HepG2 (cell line): ENCODE results near the gene DNAJA3. TPM values are rescaled to one million over a fixed set of nuclear protein-coding genes. Genes with fewer than 3 reads are reported as not detected.
A peak's percentile ranks its signal among the peaks of the same experiment; 100 is the strongest.

Experiments used
- CCAR2 ChIP-seq: fragments of 200-400 bp; formaldehyde crosslinking; optimal IDR thresholded peaks from 2 replicates; pipeline ENCODE3; 2018; ENCODE audit warnings: low read depth, mild to moderate bottlenecking, low read length, moderate library complexity
- CREBL2 ChIP-seq: sonication (generic); formaldehyde crosslinking; IDR thresholded peaks from 2 replicates; pipeline ENCODE4 v1.8.1; 2023; ENCODE audit warnings: missing genetic modification reagents, mild to moderate bottlenecking, borderline replicate concordance
- EEA1 ChIP-seq: sonication (generic); formaldehyde crosslinking; IDR thresholded peaks from 2 replicates; pipeline ENCODE4 v1.5.1; 2020; ENCODE audit warnings: mild to moderate bottlenecking, missing genetic modification reagents, borderline replicate concordance
- FOXA1 ChIP-seq, 2 experiments: fragments of 450-650 bp in 1 of 2; sonication (generic) in 1 of 2; formaldehyde crosslinking in 1 of 2; IDR thresholded peaks; 2 replicates each; pipeline versions ENCODE4 v1.4.0 to v1.6.1; 2016 to 2020; ENCODE audit warnings: missing genetic modification reagents in 1 of 2
- GMEB2 ChIP-seq: IDR thresholded peaks from 2 replicates; pipeline ENCODE4 v1.6.1; 2016; ENCODE audit warnings: missing biosample characterization, missing genetic modification reagents, low read depth
- GTF2F1 ChIP-seq: fragments of 150-350 bp; IDR thresholded peaks from 2 replicates; pipeline ENCODE4 v1.6.1; 2014; ENCODE audit warnings: low read length
- GZF1 ChIP-seq: sonication (generic); formaldehyde crosslinking; IDR thresholded peaks from 2 replicates; pipeline ENCODE4 v1.5.1; 2020; ENCODE audit warnings: mild to moderate bottlenecking, missing genetic modification reagents
- ISX ChIP-seq: sonication (generic); formaldehyde crosslinking; conservative IDR thresholded peaks from 2 replicates; pipeline ENCODE4 v1.5.0; 2020; ENCODE audit warnings: missing genetic modification reagents
- NFKB2 ChIP-seq: sonication (generic); formaldehyde crosslinking; IDR thresholded peaks from 2 replicates; pipeline ENCODE4 v1.4.0; 2020; ENCODE audit warnings: missing genetic modification reagents, borderline replicate concordance
- SSRP1 ChIP-seq: IDR thresholded peaks from 2 replicates; pipeline ENCODE4 v1.6.1; 2016; ENCODE audit warnings: control low read depth
- STAG1 ChIP-seq: sonication (generic); formaldehyde crosslinking; IDR thresholded peaks from 2 replicates; pipeline ENCODE4 v1.4.0; 2020; ENCODE audit warnings: missing genetic modification reagents
- SYNCRIP ChIP-seq: fragments of 200-400 bp; formaldehyde crosslinking; IDR thresholded peaks from 2 replicates; pipeline ENCODE4 v1.6.1; 2018; ENCODE audit warnings: mild to moderate bottlenecking, low read depth, low read length; ENCODE audit not compliant: insufficient read depth
- THAP11 ChIP-seq: IDR thresholded peaks from 2 replicates; pipeline ENCODE4 v1.6.1; 2016; ENCODE audit warnings: missing biosample characterization, missing genetic modification reagents
- ZNF230 ChIP-seq: sonication (generic); formaldehyde crosslinking; IDR thresholded peaks from 2 replicates; pipeline ENCODE4 v1.4.0; 2020; ENCODE audit warnings: mild to moderate bottlenecking, missing genetic modification reagents
- ZNF331 ChIP-seq: sonication (generic); formaldehyde crosslinking; IDR thresholded peaks from 2 replicates; pipeline ENCODE4 v1.4.0; 2020; ENCODE audit warnings: missing genetic modification reagents
- ZNF543 ChIP-seq: sonication (generic); formaldehyde crosslinking; IDR thresholded peaks from 2 replicates; pipeline ENCODE4 v1.4.0; 2020; ENCODE audit warnings: mild to moderate bottlenecking, missing genetic modification reagents
- ZNF660 ChIP-seq: sonication (generic); formaldehyde crosslinking; IDR thresholded peaks from 2 replicates; pipeline ENCODE4 v1.5.1; 2020; ENCODE audit warnings: mild to moderate bottlenecking, low read depth, missing genetic modification reagents, borderline replicate concordance
- ZNF879 ChIP-seq: sonication (generic); formaldehyde crosslinking; IDR thresholded peaks from 2 replicates; pipeline ENCODE4 v1.8.1; 2023; ENCODE audit warnings: missing genetic modification reagents
- polyA plus RNA-seq, 8 experiments: library from polyadenylated mRNA; depleted of rRNA in 3 of 8; stranded (reverse) in 7 of 8; unstranded in 1 of 8; fragments of >200 nt; fragmentation: Illumina TruSeq in 4 of 8; extraction: Trizol in 4 of 8; gene quantifications; 2 replicates each; pipeline versions ENCODE4 v1.2.1 to v1.2.3, GENCODE V29; 2011 to 2016; ENCODE audit warnings: low read depth in 4 of 8, missing spikeins in 1 of 8, mixed read lengths in 1 of 8; ENCODE audit not compliant: insufficient read depth in 1 of 8
- total RNA-seq, 5 experiments: library from RNA; depleted of rRNA; stranded (reverse); fragments of >200 nt; fragmentation: Illumina TruSeq; extraction: Trizol; gene quantifications; 2 replicates each; pipeline ENCODE4 v1.2.3, GENCODE V29; 2016; ENCODE audit warnings: low read depth in 1 of 5
- TF ChIP-seq, protein P1 (sequence below): sonication (generic); formaldehyde crosslinking; IDR thresholded peaks from 2 replicates; pipeline ENCODE4 v1.4.0; 2020; ENCODE audit warnings: missing genetic modification reagents, borderline replicate concordance
- TF ChIP-seq, protein P2 (sequence below): sonication (generic); formaldehyde crosslinking; IDR thresholded peaks from 2 replicates; pipeline ENCODE4 v1.5.0; 2020; ENCODE audit warnings: mild to moderate bottlenecking, low read depth, missing genetic modification reagents, borderline replicate concordance
- TF ChIP-seq, protein P3 (sequence below): sonication (generic); formaldehyde crosslinking; conservative IDR thresholded peaks from 2 replicates; pipeline ENCODE4 v1.4.0; 2020; ENCODE audit warnings: missing genetic modification reagents

DNAJA3 gene
- total and polyA plus RNA-seq, 2 of the 13 experiments (the other 11 are each of a cell fraction or from before 2014, with no cell fraction given), result 77.0 to 83.3 TPM

DNA sequence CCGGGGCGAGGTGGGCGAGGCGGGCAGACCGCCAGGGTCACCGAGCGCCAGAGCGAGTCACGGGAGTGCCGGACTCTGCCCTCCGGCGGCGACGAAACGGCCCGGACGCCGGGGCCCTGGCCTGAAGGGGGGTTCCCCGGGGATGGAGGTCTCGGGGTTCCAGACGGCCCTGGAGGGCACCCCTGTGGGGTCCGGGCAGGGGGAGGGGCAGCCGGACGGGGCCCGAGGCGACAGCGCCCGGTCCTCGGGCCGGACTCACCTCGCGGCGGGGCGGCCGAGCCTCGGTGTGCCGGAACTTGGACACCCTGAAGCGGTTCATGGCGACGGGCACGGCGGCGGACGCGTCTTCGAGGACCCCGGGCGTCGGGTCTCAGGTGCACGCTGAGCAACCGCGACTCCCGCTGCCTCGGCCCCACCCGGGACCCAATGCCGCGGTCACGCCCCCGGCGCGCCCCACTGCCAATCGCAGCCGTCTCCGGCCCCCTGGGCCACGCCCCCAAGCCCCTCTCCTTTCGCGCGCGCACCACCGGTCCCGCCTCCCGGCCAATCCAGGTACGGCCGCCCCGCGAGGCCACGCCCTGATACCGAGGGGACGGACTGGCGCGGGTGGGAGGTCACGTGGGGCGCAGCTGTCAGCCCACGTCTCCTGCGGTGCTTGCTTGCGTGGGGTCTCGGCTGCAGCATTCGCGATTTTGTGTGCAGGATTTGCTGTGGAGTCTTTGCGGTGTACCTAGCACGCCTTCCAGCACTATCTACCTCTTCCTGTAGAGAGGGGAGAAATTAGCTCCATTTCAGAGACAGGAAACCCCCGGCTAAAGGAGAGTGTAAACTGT lies 9.3 kb upstream of the DNAJA3 start, which contains the start of gene CORO7 (continued):
- TF ChIP-seq, protein P1, sequence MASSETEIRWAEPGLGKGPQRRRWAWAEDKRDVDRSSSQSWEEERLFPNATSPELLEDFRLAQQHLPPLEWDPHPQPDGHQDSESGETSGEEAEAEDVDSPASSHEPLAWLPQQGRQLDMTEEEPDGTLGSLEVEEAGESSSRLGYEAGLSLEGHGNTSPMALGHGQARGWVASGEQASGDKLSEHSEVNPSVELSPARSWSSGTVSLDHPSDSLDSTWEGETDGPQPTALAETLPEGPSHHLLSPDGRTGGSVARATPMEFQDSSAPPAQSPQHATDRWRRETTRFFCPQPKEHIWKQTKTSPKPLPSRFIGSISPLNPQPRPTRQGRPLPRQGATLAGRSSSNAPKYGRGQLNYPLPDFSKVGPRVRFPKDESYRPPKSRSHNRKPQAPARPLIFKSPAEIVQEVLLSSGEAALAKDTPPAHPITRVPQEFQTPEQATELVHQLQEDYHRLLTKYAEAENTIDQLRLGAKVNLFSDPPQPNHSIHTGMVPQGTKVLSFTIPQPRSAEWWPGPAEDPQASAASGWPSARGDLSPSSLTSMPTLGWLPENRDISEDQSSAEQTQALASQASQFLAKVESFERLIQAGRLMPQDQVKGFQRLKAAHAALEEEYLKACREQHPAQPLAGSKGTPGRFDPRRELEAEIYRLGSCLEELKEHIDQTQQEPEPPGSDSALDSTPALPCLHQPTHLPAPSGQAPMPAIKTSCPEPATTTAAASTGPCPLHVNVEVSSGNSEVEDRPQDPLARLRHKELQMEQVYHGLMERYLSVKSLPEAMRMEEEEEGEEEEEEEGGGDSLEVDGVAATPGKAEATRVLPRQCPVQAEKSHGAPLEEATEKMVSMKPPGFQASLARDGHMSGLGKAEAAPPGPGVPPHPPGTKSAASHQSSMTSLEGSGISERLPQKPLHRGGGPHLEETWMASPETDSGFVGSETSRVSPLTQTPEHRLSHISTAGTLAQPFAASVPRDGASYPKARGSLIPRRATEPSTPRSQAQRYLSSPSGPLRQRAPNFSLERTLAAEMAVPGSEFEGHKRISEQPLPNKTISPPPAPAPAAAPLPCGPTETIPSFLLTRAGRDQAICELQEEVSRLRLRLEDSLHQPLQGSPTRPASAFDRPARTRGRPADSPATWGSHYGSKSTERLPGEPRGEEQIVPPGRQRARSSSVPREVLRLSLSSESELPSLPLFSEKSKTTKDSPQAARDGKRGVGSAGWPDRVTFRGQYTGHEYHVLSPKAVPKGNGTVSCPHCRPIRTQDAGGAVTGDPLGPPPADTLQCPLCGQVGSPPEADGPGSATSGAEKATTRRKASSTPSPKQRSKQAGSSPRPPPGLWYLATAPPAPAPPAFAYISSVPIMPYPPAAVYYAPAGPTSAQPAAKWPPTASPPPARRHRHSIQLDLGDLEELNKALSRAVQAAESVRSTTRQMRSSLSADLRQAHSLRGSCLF (CRISPR knock-in tag), result no peak
- TF ChIP-seq THAP11 (CRISPR knock-in tag) (no peak; the same call in 1 of the 2 replicates), ZNF331 (0 out of 2 replicates have a peak, but pooled peaks have one; percentile 12), GZF1 (no peak), GTF2F1 (no peak), STAG1 (CRISPR knock-in tag) (no peak), EEA1 (CRISPR knock-in tag) (no peak), NFKB2 (CRISPR knock-in tag) (peak; percentile 36; the same call in 1 of the 2 replicates), ZNF660 (CRISPR knock-in tag) (no peak), ISX (no peak), CREBL2 (CRISPR knock-in tag) (no peak), SSRP1 (CRISPR knock-in tag) (no peak), FOXA1 (IDR thresholded peaks at IDR 0.05) (no peak), FOXA1 (CRISPR knock-in tag; IDR thresholded peaks at IDR 0.05) (no peak), ZNF543 (CRISPR knock-in tag) (no peak), GMEB2 (CRISPR knock-in tag) (no peak), SYNCRIP (no peak), ZNF879 (CRISPR knock-in tag) (no peak), CCAR2 (no peak), ZNF230 (no peak)
- TF ChIP-seq, protein P2, sequence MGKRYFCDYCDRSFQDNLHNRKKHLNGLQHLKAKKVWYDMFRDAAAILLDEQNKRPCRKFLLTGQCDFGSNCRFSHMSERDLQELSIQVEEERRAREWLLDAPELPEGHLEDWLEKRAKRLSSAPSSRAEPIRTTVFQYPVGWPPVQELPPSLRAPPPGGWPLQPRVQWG (CRISPR knock-in tag), result no peak
- TF ChIP-seq, protein P3, sequence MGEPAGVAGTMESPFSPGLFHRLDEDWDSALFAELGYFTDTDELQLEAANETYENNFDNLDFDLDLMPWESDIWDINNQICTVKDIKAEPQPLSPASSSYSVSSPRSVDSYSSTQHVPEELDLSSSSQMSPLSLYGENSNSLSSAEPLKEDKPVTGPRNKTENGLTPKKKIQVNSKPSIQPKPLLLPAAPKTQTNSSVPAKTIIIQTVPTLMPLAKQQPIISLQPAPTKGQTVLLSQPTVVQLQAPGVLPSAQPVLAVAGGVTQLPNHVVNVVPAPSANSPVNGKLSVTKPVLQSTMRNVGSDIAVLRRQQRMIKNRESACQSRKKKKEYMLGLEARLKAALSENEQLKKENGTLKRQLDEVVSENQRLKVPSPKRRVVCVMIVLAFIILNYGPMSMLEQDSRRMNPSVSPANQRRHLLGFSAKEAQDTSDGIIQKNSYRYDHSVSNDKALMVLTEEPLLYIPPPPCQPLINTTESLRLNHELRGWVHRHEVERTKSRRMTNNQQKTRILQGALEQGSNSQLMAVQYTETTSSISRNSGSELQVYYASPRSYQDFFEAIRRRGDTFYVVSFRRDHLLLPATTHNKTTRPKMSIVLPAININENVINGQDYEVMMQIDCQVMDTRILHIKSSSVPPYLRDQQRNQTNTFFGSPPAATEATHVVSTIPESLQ, result no peak
